WTC11 (cell line): ENCODE data around the gene EXOSC7.

ENCODE experiments used
- ATF1 ChIP-seq: sonication (generic); formaldehyde crosslinking; IDR thresholded peaks from 2 replicates; pipeline ENCODE4 v1.8.1; 2023; ENCODE audit warnings: mild to moderate bottlenecking, moderate library complexity, missing genetic modification reagents
- CTCF ChIP-seq: fragments of 200-600 bp; IDR thresholded peaks from 2 replicates; pipeline ENCODE4 v1.8.0; 2022; ENCODE audit warnings: antibody characterized with exemption
- E2F1 ChIP-seq: sonication (generic); formaldehyde crosslinking; IDR thresholded peaks from 2 replicates; pipeline ENCODE4 v1.8.0; 2022; ENCODE audit warnings: mild to moderate bottlenecking, missing genetic modification reagents
- IRF1 ChIP-seq: sonication (generic); formaldehyde crosslinking; IDR thresholded peaks from 2 replicates; pipeline ENCODE4 v1.8.0; 2023; ENCODE audit warnings: missing genetic modification reagents
- MAX ChIP-seq: sonication (generic); formaldehyde crosslinking; IDR thresholded peaks from 2 replicates; pipeline ENCODE4 v1.8.0; 2022; ENCODE audit warnings: mild to moderate bottlenecking, missing genetic modification reagents
- NR2C2 ChIP-seq: sonication (generic); formaldehyde crosslinking; IDR thresholded peaks from 2 replicates; pipeline ENCODE4 v1.8.0; 2022; ENCODE audit warnings: mild to moderate bottlenecking, missing genetic modification reagents
- NR3C1 ChIP-seq: sonication (generic); formaldehyde crosslinking; conservative IDR thresholded peaks from 2 replicates; pipeline ENCODE4 v1.8.1; 2023; ENCODE audit warnings: low read depth, mild to moderate bottlenecking, missing genetic modification reagents
- SP1 ChIP-seq: sonication (generic); formaldehyde crosslinking; conservative IDR thresholded peaks from 2 replicates; pipeline ENCODE4 v1.8.1; 2022; ENCODE audit warnings: missing genetic modification reagents
- ZBTB21 ChIP-seq: sonication (generic); formaldehyde crosslinking; IDR thresholded peaks from 2 replicates; pipeline ENCODE4 v1.8.1; 2023; ENCODE audit warnings: mild to moderate bottlenecking, missing genetic modification reagents, borderline replicate concordance
- ZNF232 ChIP-seq: sonication (generic); formaldehyde crosslinking; IDR thresholded peaks from 2 replicates; pipeline ENCODE4 v1.8.0; 2022; ENCODE audit warnings: mild to moderate bottlenecking, missing genetic modification reagents

GRCh38 chr3:45021524-45022297, 45.7 kb downstream of the EXOSC7 start:
- TF ChIP-seq CTCF (no peak), ZBTB21 (CRISPR knock-in tag) (no peak), ZNF232 (CRISPR knock-in tag) (no peak), NR2C2 (CRISPR knock-in tag) (no peak), NR3C1 (CRISPR knock-in tag) (no peak), E2F1 (CRISPR knock-in tag) (no peak), MAX (CRISPR knock-in tag) (no peak), SP1 (CRISPR knock-in tag) (no peak), IRF1 (CRISPR knock-in tag) (no peak), ATF1 (CRISPR knock-in tag) (no peak)
